Urinary bladder (tissue), 4 donors: Measurements from ENCODE around the gene KCNMB4. TPM values are rescaled to one million over a fixed set of nuclear protein-coding genes. Genes with fewer than 3 reads are reported as not detected.
"Not testable (repeated sequence)": the region's sequence is repeated elsewhere in the genome, so short reads cannot be mapped to it uniquely, and the experiment has no call there.

Experiments used
- DNase-seq: peaks from one replicate; pipeline ENCODE4 v3.0.0-alpha.2; 2015; ENCODE audit errors: extremely low spot score
- H3K27ac ChIP-seq: one replicate; pipeline ENCODE4 v1.5.1; 2013; ENCODE audit warnings: low read depth, mild to moderate bottlenecking, moderate library complexity
- H3K36me3 ChIP-seq: one replicate; pipeline ENCODE4 v1.6.1; 2013; ENCODE audit warnings: mild to moderate bottlenecking, moderate library complexity; ENCODE audit not compliant: insufficient read depth
- H3K4me1 ChIP-seq: one replicate; pipeline ENCODE4 v1.6.1; 2013; ENCODE audit warnings: mild to moderate bottlenecking, moderate library complexity; ENCODE audit not compliant: insufficient read depth
- H3K4me3 ChIP-seq: one replicate; pipeline ENCODE4 v1.5.1; 2013; ENCODE audit warnings: low read depth, low read length
- WGBS: extraction: QIAGEN DNeasy Blood & Tissue Kit; methylation state at CpG from one replicate; pipeline ENCODE4 v1.1.7; 2013; 5-methylcytosine and 5-hydroxymethylcytosine counted together
- polyA plus RNA-seq: library from polyadenylated mRNA; stranded (reverse); fragments of 200-250 nt; gene quantifications from one replicate; pipeline ENCODE4 v1.2.3, GENCODE V29; 2013
- total RNA-seq: library from RNA; depleted of rRNA; stranded (reverse); fragments of >200 nt; gene quantifications from one replicate; pipeline ENCODE4 v1.2.3, GENCODE V29; 2014
- donor health status: healthy with polysubstance abuse.
- donor health status: healthy.

Gene KCNMB4
- total and polyA plus RNA-seq, 2 donors = 5.1 to 9.7 TPM

DNA sequence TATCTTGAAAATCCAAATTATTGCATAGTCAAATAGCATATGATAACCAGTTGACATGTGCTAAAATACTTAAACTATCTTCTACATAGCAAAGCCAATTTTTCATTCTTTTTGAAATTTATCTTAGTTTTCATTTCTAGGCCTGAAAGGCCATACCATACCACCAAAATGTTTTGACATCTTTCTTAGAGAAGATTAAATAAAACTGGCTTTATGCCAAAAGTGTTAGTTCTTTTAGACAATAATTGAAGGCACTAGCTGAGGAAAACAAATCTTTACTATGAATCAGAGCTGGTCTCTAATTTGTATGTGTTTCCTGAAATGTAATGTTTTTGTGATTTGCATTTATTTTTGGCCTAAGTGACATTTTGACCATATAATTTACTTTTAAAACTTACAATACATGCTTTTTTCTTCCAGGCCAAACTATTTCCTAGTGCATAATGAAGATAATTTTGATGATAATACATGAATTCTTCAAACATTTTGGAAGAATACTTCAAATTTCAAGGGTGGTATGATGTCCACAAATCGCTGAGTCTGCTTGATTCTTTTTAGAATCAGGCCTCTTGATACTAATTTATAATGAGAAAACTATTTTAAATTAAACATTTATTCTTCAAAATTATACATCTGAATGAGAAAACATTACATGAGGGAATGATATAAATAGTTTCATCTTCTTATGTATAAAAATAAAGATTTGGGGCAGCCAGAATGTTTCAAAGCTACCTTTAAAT is 6.5 kb upstream of the KCNMB4 start:
- 96% methylated on average over 1 of the region's 1 CpG for WGBS
- H3K36me3 ChIP-seq = no peaks in the 10 kb centered on the region
- no peaks in the 10 kb centered on the region for H3K4me1 ChIP-seq
- no peak overlapping the region for H3K4me3 ChIP-seq
- H3K27ac ChIP-seq = no peak overlapping the region
- no peak for DNase-seq

DNA sequence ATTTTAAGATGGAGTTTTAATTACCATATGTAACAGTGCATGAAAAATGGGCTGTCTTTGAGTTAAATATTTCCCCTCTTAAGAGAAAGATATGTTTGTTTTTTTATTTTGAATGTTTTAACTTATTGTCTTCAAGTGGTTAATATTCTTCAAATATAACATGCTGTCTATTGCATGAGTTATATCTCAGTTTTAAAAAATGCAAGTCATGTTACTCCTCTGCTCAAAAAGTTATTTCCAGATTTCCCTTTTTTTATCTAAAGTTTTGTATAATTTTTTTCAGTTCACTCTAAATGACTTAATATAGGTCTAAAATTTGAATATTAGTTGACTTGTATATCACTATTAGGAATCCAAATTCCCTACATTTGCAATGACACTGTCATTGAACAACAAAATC is 5.9 kb upstream of the KCNMB4 start:
- DNase-seq = no peak
- H3K4me1 ChIP-seq = no peaks in the 10 kb centered on the region
- no peak overlapping the region for H3K27ac ChIP-seq

DNA sequence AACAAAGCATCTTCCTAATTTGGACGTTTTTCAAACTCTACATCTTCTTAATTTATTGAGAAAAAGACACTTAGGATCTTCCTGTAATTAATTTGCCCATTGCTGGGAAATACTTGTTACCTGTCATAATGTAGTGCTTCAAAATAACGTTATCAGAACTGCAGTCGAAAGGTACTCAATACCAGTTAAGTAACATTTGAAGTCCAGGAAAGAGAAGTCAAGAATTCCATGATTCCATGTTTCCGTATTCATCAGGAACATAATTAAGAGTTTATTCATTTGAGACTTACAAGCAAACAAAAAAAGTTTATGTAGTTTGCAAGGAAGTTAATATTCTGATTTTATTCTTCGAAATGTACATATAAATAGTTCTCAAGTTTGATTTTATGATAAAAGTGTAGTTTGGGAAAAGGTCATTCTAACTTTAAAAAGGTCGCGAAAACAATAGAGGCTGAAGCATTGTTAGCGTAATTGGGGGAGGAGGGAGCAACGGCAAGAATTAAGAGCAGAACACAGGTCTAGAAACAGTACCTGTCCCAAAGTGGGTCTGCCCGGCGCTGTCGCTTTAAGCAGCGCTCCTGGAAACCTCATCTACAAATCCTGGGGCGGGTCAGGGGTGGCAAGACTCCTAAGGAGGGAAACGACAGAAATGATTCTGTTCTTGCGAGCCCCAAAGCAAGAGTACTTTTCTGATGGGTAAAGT is 1.2 kb upstream of the KCNMB4 start:
- no peaks in the 10 kb centered on the region for H3K36me3 ChIP-seq
- no peak for DNase-seq
- H3K4me1 ChIP-seq = no peaks in the 10 kb centered on the region
- 30% methylated on average over 16 of the region's 16 CpGs for WGBS
- H3K4me3 ChIP-seq = no peak overlapping the region
- H3K27ac ChIP-seq = no peak overlapping the region

More for the DNA sequence above, 5.9 kb upstream of the KCNMB4 start:
- no peaks in the 10 kb centered on the region for H3K36me3 ChIP-seq
- no peak overlapping the region for H3K4me3 ChIP-seq

DNA sequence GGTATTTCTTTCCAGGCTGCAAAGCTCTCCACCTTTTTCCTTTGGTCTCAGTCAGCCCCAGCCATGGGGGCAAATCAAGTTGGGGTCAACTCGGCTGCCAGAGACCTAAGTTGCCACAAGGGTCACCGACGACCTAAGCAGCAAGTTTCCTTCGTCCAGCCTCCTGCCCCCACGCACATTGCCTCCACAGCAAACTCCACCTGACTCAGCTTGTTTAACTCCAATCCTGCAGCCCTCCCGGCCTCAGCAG is 767 bp upstream of the KCNMB4 start:
- DNase-seq = no peak
- Histone ChIP-seq H3K27ac (no peak overlapping the region), H3K36me3 (no peaks in the 10 kb centered on the region), H3K4me1 (no peaks in the 10 kb centered on the region), H3K4me3 (peak overlapping the region; percentile 97)
- WGBS = 5% methylated on average over 6 of the region's 6 CpGs

DNA sequence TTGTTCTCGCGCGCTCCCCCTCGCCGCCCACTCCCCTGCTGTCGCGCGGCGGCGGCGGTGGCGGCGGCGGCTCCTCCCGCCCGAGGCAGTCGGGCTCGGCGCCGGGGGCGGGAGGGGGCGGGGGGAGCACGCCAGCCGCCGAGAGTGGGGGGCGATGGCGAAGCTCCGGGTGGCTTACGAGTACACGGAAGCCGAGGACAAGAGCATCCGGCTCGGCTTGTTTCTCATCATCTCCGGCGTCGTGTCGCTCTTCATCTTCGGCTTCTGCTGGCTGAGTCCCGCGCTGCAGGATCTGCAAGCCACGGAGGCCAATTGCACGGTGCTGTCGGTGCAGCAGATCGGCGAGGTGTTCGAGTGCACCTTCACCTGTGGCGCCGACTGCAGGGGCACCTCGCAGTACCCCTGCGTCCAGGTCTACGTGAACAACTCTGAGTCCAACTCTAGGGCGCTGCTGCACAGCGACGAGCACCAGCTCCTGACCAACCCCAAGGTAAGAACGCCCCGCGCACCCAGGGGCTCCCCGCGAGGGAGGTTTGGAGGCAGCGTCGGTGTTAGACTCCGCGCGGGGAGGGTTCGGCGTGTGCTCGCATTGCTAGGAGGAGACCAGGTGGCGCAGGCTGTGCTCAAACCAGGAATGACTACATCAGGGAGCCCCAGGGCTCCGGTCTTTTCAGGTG is 629 bp downstream of the KCNMB4 start:
- DNase-seq = no peak
- H3K4me1 ChIP-seq = no peaks in the 10 kb centered on the region
- no peaks in the 10 kb centered on the region for H3K36me3 ChIP-seq
- peak overlapping the region; percentile 97 for H3K4me3 ChIP-seq
- H3K27ac ChIP-seq = no peak overlapping the region
- WGBS = under 1% methylated on average over 69 of the region's 69 CpGs

DNA sequence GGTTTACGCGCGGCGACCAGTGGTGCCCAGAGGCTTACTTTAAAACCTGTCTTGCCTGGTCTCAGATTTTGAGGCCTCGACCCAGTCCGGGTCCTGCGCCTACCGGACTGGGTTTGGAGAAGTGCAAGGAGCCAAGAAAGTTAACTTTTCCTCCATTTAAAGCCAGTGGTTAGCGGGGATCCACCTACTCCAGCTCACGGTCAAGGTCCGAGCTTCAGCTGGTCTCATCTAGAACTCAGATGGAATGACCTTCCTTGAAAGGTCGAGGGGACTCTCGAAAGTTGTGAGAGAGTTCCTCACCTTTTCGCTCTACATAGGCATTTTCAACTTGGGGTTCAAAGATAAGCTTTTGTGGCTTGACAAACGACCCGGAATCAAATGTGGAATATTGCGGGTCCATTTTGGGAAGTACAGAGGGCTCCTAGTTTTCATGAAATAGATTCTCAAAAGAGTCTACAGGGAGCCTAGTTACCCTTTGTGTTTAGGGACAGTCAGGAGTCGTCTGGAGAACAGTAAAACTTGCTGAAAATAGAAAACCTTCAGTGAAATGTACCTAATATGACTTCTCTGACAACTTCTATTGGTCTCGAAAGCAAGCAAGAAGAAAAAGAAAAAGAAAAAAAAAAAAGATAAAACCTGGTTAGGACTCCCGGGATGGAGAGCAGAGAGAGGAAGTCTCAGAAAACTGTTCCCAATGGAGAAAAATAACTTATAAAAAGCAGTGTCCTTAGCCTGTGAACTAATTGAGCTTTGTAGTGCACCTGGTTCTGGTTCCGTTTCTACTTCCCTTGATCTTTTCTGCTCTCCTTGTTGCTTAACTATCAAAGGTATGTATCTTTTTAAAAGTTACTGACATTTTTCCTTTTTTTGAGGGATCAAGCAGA is 1.4 kb downstream of the KCNMB4 start:
- no peak for DNase-seq
- Histone ChIP-seq H3K36me3 (no peaks in the 10 kb centered on the region), H3K4me3 (peak overlapping the region; percentile 97), H3K27ac (no peak overlapping the region), H3K4me1 (no peaks in the 10 kb centered on the region)
- WGBS = 11% methylated on average over 21 of the region's 21 CpGs

DNA sequence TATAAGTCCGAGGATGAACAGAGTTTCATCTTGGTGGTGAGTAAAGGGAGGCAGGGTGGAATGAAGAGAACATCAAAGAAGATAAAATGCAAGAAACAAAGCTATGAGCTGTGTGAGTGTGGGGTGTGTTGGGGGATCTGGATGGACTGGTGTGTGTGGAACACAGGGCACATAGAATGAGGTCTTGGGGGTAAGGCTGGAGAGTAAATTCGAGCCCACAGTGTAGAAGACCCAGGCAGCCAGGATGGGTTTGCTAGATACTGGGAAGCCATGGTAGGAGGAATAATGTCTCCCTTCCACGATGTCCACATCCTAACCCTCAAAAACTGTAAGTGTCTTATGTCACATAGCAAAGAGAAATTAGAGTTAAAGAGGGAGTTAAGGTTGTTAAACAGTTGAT is 6.8 kb downstream of the KCNMB4 start:
- no peak overlapping the region for H3K4me3 ChIP-seq
- no peak overlapping the region for H3K27ac ChIP-seq
- H3K4me1 ChIP-seq = no peaks in the 10 kb centered on the region
- H3K36me3 ChIP-seq = no peaks in the 10 kb centered on the region
- DNase-seq = no peak
- 96% methylated on average over 3 of the region's 3 CpGs for WGBS

DNA sequence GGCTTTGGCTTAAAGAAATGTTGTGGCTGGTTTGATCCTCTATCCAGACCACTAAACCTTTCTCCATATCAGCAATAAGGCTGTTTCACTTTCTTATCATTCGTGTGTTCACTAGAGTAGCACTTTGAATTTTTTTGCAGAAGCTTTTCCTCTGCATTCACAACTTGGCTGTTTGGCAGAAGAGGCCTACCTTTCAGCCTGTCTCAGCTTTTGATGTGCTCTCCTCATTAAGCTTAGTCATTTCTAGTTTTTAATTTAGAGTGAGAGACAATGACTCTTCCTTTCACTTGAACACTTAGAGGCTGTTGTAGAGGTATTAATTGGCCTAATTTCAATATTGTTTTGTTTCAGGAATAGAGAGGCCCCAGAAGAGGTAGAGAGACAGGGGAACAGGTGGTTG is 13.8 kb downstream of the KCNMB4 start:
- no peak overlapping the region for H3K27ac ChIP-seq
- WGBS = 88% methylated on average over 1 of the region's 1 CpG

DNA sequence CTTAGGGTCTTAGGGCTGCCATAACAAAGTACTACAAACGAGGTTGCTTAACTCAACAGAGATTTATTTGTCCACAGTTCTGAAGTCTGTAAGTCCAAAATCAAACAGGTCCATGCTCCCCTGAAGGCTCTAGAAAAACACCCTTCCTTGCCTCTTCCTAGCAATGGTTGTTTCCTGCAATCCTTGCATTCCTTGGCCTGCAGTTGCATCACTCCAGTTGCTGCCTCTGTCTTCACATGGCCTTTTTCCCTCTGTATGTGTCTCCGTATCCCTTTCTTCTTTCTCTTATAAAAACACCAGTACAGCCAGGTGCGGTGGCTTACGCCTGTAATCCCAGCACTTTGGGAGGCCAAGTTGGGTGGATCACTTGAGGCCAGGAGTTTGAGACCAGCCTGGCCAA is 17.4 kb downstream of the KCNMB4 start:
- Histone ChIP-seq H3K4me3 (no peak overlapping the region), H3K36me3 (peaks cover 1% of the 10 kb centered on the region), H3K4me1 (no peaks in the 10 kb centered on the region), H3K27ac (no peak overlapping the region)
- DNase-seq = no peak
- WGBS = 98% methylated on average over 4 of the region's 4 CpGs

More for the DNA sequence above, 13.8 kb downstream of the KCNMB4 start:
- Histone ChIP-seq H3K36me3 (peaks cover 1% of the 10 kb centered on the region), H3K4me1 (no peaks in the 10 kb centered on the region), H3K4me3 (no peak overlapping the region)
- no peak for DNase-seq

DNA sequence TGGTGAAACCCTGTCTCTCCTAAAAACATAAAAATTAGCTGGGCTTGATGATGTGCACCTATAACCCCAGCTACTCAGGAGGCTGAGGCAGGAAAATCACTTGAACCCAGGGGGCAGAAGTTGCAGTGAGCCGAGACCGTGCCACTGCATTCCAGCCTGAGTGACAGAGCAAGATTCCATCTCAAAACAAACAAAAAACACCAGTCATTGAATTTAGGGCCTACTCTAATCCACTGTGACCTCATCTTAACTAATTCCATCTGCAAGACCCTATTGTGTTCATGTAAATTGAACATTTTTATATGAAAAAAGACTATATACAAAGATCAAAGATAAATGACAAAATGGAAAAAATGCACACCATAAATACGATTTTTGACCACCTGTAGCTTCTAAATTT is 17.8 kb downstream of the KCNMB4 start:
- Histone ChIP-seq H3K4me3 (no peak overlapping the region), H3K27ac (no peak overlapping the region), H3K36me3 (peaks cover 1% of the 10 kb centered on the region), H3K4me1 (no peaks in the 10 kb centered on the region)
- no peak for DNase-seq
- WGBS = 77% methylated on average over 3 of the region's 3 CpGs

DNA sequence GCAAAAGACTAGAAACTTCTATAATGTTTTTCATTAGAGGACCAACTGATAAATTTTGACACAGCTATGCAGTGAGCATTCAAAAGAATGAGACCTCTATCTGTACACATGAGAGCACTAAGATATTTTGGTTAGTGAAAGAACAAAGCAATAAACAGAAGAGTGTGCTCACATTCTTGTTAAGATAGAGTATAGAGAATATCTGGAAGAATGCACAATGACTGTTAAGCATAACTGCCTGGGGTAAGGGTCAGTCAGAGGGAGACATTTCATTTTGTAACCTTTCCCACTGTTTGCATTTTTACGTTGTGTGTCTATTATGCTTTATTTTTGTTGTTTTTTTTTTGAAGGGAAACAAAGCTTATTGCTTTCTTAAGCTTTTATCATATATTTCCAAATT is 20.7 kb downstream of the KCNMB4 start:
- DNase-seq = no peak
- peaks cover 1% of the 10 kb centered on the region for H3K36me3 ChIP-seq
- no peaks in the 10 kb centered on the region for H3K4me1 ChIP-seq
- H3K27ac ChIP-seq = no peak overlapping the region
- H3K4me3 ChIP-seq = no peak overlapping the region
- 82% methylated on average over 1 of the region's 1 CpG for WGBS

DNA sequence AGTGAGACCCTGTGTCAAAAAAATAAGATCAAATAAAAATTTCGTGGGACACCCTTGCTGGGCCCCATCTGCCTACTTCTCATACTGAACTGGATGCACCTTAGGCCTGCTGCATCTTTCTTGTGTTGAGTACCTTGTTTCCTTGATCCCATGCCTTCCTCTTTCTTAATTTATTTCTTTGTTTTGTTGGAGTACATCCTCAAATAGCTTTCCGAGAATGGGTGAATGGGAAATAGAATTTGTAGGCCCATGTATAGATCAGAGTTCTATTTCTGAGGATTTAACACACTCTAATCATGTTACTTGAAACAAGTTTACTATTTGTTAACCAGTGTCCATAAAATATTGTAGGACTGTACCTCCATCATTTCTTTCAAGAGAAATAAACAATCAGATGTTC is 23.6 kb downstream of the KCNMB4 start:
- no peak overlapping the region for H3K27ac ChIP-seq
- H3K36me3 ChIP-seq = no peaks in the 10 kb centered on the region
- 95% methylated on average over 2 of the region's 2 CpGs for WGBS
- H3K4me3 ChIP-seq = no peak overlapping the region
- no peaks in the 10 kb centered on the region for H3K4me1 ChIP-seq
- DNase-seq = no peak

DNA sequence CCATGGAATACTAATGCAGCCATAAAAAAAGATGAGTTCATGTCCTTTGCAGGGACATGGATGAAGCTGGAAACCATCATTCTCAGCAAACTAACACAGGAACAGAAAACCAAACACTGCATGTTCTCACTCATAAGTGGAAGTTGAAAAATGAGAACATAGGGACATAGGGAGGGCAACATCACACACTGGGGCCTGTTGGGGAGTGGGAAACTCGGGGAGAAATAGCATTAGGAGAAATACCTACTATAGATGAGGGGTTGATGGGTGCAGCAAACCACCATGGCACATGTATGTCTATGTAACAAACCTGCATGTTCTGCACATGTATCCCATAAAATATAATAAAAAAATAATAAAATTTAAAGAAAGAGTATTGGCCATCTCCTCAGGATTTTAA is 26.5 kb downstream of the KCNMB4 start:
- WGBS = 83% methylated on average over 1 of the region's 1 CpG

More for the DNA sequence above, 26.5 kb downstream of the KCNMB4 start:
- DNase-seq, H3K36me3 ChIP-seq, H3K4me3 ChIP-seq, H3K27ac ChIP-seq, H3K4me1 ChIP-seq: not testable (repeated sequence)
